SH-SY5Y (cell line): ENCODE measurements around the gene FAIM2.

Experiments
- GATA2 ChIP-seq: IDR thresholded peaks from 2 replicates; pipeline ENCODE4 v1.6.1; 2011; ENCODE audit warnings: mild to moderate bottlenecking, low read depth, low read length
- GATA3 ChIP-seq: IDR thresholded peaks from 2 replicates; pipeline ENCODE4 v1.6.1; 2011; ENCODE audit warnings: low read depth, mild to moderate bottlenecking, low read length, moderate library complexity

- TF ChIP-seq GATA3 (no peak), GATA2 (no peak)
Observed at GRCh38 chr12:49847161-49847560, 56.5 kb downstream of the FAIM2 start.
